ENCODE results near the gene BEND6.
"Not testable (repeated sequence)": the region's sequence is repeated elsewhere in the genome, so short reads cannot be mapped to it uniquely, and the experiment has no call there.

BEND6 gene

GRCh38 chr6:56986611-56987010 is 31.7 kb downstream of the BEND6 start:
- DNase-seq, result no peak

- no peak for DNase-seq
These were observed 33.2 kb downstream of the BEND6 start for GRCh38 chr6:56988145-56988544.

- no peak for DNase-seq
These were observed 37.1 kb downstream of the BEND6 start for GRCh38 chr6:56992036-56992435.

- DNase-seq, result no peak
These were observed 37.8 kb downstream of the BEND6 start for GRCh38 chr6:56992703-56993102.

GRCh38 chr6:56995347-56995902 is 40.5 kb downstream of the BEND6 start:
- DNase-seq, result no peak

- no peak for DNase-seq
These were observed 41.5 kb downstream of the BEND6 start for GRCh38 chr6:56996401-56996800.

GRCh38 chr6:56999049-56999448 is 44.1 kb downstream of the BEND6 start:
- no peak for DNase-seq

- DNase-seq, result not testable (repeated sequence)
These were observed 44.8 kb downstream of the BEND6 start for GRCh38 chr6:56999748-57000147.

- no peak for DNase-seq
These were observed 47.3 kb downstream of the BEND6 start for GRCh38 chr6:57002197-57002596.

- no peak for DNase-seq
These were observed 49.4 kb downstream of the BEND6 start for GRCh38 chr6:57004292-57004691.

- no peak for DNase-seq
These were observed 51.2 kb downstream of the BEND6 start for GRCh38 chr6:57006101-57006500.

- DNase-seq, result not testable (repeated sequence)
These were observed 53.2 kb downstream of the BEND6 start for GRCh38 chr6:57008069-57008468.

- DNase-seq, result no peak
These were observed 58.6 kb downstream of the BEND6 start for GRCh38 chr6:57013521-57013926.

- DNase-seq, result no peak
These were observed 62.2 kb downstream of the BEND6 start for GRCh38 chr6:57017069-57017468.

GRCh38 chr6:57017841-57018240 is 62.9 kb downstream of the BEND6 start:
- DNase-seq, result no peak

GRCh38 chr6:57019434-57019833 is 64.5 kb downstream of the BEND6 start:
- DNase-seq, result no peak

GRCh38 chr6:57021086-57021720 is 66.3 kb downstream of the BEND6 start:
- DNase-seq, result peak; percentile 31

- DNase-seq, result no peak
These were observed 69.4 kb downstream of the BEND6 start for GRCh38 chr6:57024321-57024720.

- no peak for DNase-seq
These were observed 69.9 kb downstream of the BEND6 start for GRCh38 chr6:57024775-57025174.

GRCh38 chr6:57026001-57026400 is 71.1 kb downstream of the BEND6 start:
- DNase-seq, result no peak

GRCh38 chr6:57027301-57027700 is 72.4 kb downstream of the BEND6 start:
- DNase-seq, result no peak

GRCh38 chr6:57029213-57029612 is 74.3 kb downstream of the BEND6 start:
- DNase-seq, result no peak

GRCh38 chr6:57033228-57033627 is 78.3 kb downstream of the BEND6 start:
- no peak for DNase-seq

- DNase-seq, result no peak
These were observed 80.6 kb downstream of the BEND6 start for GRCh38 chr6:57035549-57035948.

- DNase-seq, result no peak
These were observed 84.0 kb downstream of the BEND6 start for GRCh38 chr6:57038906-57039305.
